ENCODE data around the gene NSL1.

- TF ChIP-seq, protein P1, sequence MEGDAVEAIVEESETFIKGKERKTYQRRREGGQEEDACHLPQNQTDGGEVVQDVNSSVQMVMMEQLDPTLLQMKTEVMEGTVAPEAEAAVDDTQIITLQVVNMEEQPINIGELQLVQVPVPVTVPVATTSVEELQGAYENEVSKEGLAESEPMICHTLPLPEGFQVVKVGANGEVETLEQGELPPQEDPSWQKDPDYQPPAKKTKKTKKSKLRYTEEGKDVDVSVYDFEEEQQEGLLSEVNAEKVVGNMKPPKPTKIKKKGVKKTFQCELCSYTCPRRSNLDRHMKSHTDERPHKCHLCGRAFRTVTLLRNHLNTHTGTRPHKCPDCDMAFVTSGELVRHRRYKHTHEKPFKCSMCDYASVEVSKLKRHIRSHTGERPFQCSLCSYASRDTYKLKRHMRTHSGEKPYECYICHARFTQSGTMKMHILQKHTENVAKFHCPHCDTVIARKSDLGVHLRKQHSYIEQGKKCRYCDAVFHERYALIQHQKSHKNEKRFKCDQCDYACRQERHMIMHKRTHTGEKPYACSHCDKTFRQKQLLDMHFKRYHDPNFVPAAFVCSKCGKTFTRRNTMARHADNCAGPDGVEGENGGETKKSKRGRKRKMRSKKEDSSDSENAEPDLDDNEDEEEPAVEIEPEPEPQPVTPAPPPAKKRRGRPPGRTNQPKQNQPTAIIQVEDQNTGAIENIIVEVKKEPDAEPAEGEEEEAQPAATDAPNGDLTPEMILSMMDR (IDR thresholded peaks at IDR 0.05 in 2 of 3, conservative IDR thresholded peaks at IDR 0.05 in 1 of 3; ENCODE audit: insufficient read depth in 2 of 3, low read depth in 1 of 3, low read length in 3 of 3) = no peak
- TF ChIP-seq EZH2 (IDR thresholded peaks at IDR 0.05; ENCODE audit: borderline replicate concordance, low read depth, low read length) (no peak), ZNF707 (CRISPR knock-in tag; conservative IDR thresholded peaks at IDR 0.05) (no peak)
These were observed 69.2 kb downstream of the NSL1 start for GRCh38 chr1:212722270-212722957.

All from K562 (cell line).